ENCODE measurements around the gene LHPP.
A peak's percentile ranks its signal among the peaks of the same experiment; 100 is the strongest.

The LHPP gene

GRCh38 chr10:124641282-124642087, 179.9 kb downstream of the LHPP start:
- no peak for TF ChIP-seq POLR2A (IDR thresholded peaks at IDR 0.05; ENCODE audit: low read depth, low read length)
- TF ChIP-seq SPI1 (IDR thresholded peaks at IDR 0.05; ENCODE audit: low read depth, low read length): peak; percentile 58; the same call in 1 of the 2 replicates
- TF ChIP-seq POLR2AphosphoS5 (IDR thresholded peaks at IDR 0.05; ENCODE audit: low read depth, low read length): no peak
- TF ChIP-seq PAX5 (IDR thresholded peaks at IDR 0.05; ENCODE audit: insufficient read depth, low read length, severe bottlenecking): no peak
- no peak for TF ChIP-seq TAF1 (IDR thresholded peaks at IDR 0.05; ENCODE audit: low read depth, low read length)
- no peak for DNase-seq (ENCODE audit: insufficient read length, low spot score)
- peak; percentile 83 for FAIRE-seq

GRCh38 chr10:124642088-124642710, 180.6 kb downstream of the LHPP start:
- TF ChIP-seq TAF1 (IDR thresholded peaks at IDR 0.05; ENCODE audit: low read depth, low read length): no peak
- no peak for TF ChIP-seq SPI1 (IDR thresholded peaks at IDR 0.05; ENCODE audit: low read depth, low read length)
- no peak for TF ChIP-seq POU2F2 (IDR thresholded peaks at IDR 0.05; ENCODE audit: low read depth, low read length)
- TF ChIP-seq PAX5 (IDR thresholded peaks at IDR 0.05; ENCODE audit: insufficient read depth, low read length, severe bottlenecking): no peak
- TF ChIP-seq POLR2AphosphoS5 (IDR thresholded peaks at IDR 0.05; ENCODE audit: low read depth, low read length): no peak
- TF ChIP-seq POLR2A (IDR thresholded peaks at IDR 0.05; ENCODE audit: low read depth, low read length): no peak
- DNase-seq (ENCODE audit: insufficient read length, low spot score) (no peak), FAIRE-seq (peak; percentile 55)

GRCh38 chr10:124643330-124644009, 181.8 kb downstream of the LHPP start:
- no peak for TF ChIP-seq POLR2AphosphoS5 (IDR thresholded peaks at IDR 0.05; ENCODE audit: low read depth, low read length)
- TF ChIP-seq SPI1 (IDR thresholded peaks at IDR 0.05; ENCODE audit: low read depth, low read length): no peak
- no peak for FAIRE-seq
- DNase-seq (ENCODE audit: insufficient read length, low spot score): no peak

GRCh38 chr10:124644236-124644635, 182.6 kb downstream of the LHPP start:
- no peak for TF ChIP-seq SPI1 (IDR thresholded peaks at IDR 0.05; ENCODE audit: low read depth, low read length)
- TF ChIP-seq TAF1 (IDR thresholded peaks at IDR 0.05; ENCODE audit: low read depth, low read length): no peak
- TF ChIP-seq POLR2A (IDR thresholded peaks at IDR 0.05; ENCODE audit: low read depth, low read length): no peak
- no peak for TF ChIP-seq POU2F2 (IDR thresholded peaks at IDR 0.05; ENCODE audit: low read depth, low read length)
- FAIRE-seq (no peak), DNase-seq (ENCODE audit: insufficient read length, low spot score) (no peak)

- no peak for TF ChIP-seq POLR2AphosphoS5 (IDR thresholded peaks at IDR 0.05; ENCODE audit: low read depth, low read length)
- no peak for TF ChIP-seq POLR2A (IDR thresholded peaks at IDR 0.05; ENCODE audit: low read depth, low read length)
- no peak for TF ChIP-seq PAX5 (IDR thresholded peaks at IDR 0.05; ENCODE audit: insufficient read depth, low read length, severe bottlenecking)
- TF ChIP-seq POU2F2 (IDR thresholded peaks at IDR 0.05; ENCODE audit: low read depth, low read length): no peak
- no peak for TF ChIP-seq SPI1 (IDR thresholded peaks at IDR 0.05; ENCODE audit: low read depth, low read length)
- no peak for TF ChIP-seq TAF1 (IDR thresholded peaks at IDR 0.05; ENCODE audit: low read depth, low read length)
- DNase-seq (ENCODE audit: insufficient read length, low spot score) (no peak), FAIRE-seq (no peak)
These were observed 183.3 kb downstream of the LHPP start for GRCh38 chr10:124644771-124645415.

GRCh38 chr10:124645467-124646095, 184.0 kb downstream of the LHPP start:
- DNase-seq (ENCODE audit: insufficient read length, low spot score) (no peak), FAIRE-seq (no peak)
- no peak for TF ChIP-seq SPI1 (IDR thresholded peaks at IDR 0.05; ENCODE audit: low read depth, low read length)
- no peak for TF ChIP-seq POLR2AphosphoS5 (IDR thresholded peaks at IDR 0.05; ENCODE audit: low read depth, low read length)
- no peak for TF ChIP-seq POU2F2 (IDR thresholded peaks at IDR 0.05; ENCODE audit: low read depth, low read length)
- TF ChIP-seq TAF1 (IDR thresholded peaks at IDR 0.05; ENCODE audit: low read depth, low read length): no peak
- TF ChIP-seq PAX5 (IDR thresholded peaks at IDR 0.05; ENCODE audit: insufficient read depth, low read length, severe bottlenecking): no peak
- no peak for TF ChIP-seq POLR2A (IDR thresholded peaks at IDR 0.05; ENCODE audit: low read depth, low read length)

- no peak for TF ChIP-seq POLR2A (IDR thresholded peaks at IDR 0.05; ENCODE audit: low read depth, low read length)
- no peak for TF ChIP-seq POLR2AphosphoS5 (IDR thresholded peaks at IDR 0.05; ENCODE audit: low read depth, low read length)
- no peak for TF ChIP-seq POU2F2 (IDR thresholded peaks at IDR 0.05; ENCODE audit: low read depth, low read length)
- DNase-seq (ENCODE audit: insufficient read length, low spot score): no peak
- FAIRE-seq: peak; percentile 54
These were observed 185.1 kb downstream of the LHPP start for GRCh38 chr10:124646483-124647352.

- TF ChIP-seq POLR2AphosphoS5 (IDR thresholded peaks at IDR 0.05; ENCODE audit: low read depth, low read length): no peak
- TF ChIP-seq TAF1 (IDR thresholded peaks at IDR 0.05; ENCODE audit: low read depth, low read length): no peak
- TF ChIP-seq PAX5 (IDR thresholded peaks at IDR 0.05; ENCODE audit: insufficient read depth, low read length, severe bottlenecking): no peak
- peak; percentile 70 for TF ChIP-seq SPI1 (IDR thresholded peaks at IDR 0.05; ENCODE audit: low read depth, low read length)
- TF ChIP-seq POU2F2 (IDR thresholded peaks at IDR 0.05; ENCODE audit: low read depth, low read length): no peak
- 0 out of 2 replicates have a peak, but pooled peaks have one; percentile 26 for TF ChIP-seq POLR2A (IDR thresholded peaks at IDR 0.05; ENCODE audit: low read depth, low read length)
- DNase-seq (ENCODE audit: insufficient read length, low spot score): peak; percentile 64
- FAIRE-seq: peak; percentile 97
These were observed 186.0 kb downstream of the LHPP start for GRCh38 chr10:124647421-124648130.
